Measurements from ENCODE around the gene DMRT1. TPM values are rescaled to one million over a fixed set of nuclear protein-coding genes. Genes with fewer than 3 reads are reported as not detected.

Gene DMRT1
- polyA plus RNA-seq, 1 experiment, result not detected

DNA sequence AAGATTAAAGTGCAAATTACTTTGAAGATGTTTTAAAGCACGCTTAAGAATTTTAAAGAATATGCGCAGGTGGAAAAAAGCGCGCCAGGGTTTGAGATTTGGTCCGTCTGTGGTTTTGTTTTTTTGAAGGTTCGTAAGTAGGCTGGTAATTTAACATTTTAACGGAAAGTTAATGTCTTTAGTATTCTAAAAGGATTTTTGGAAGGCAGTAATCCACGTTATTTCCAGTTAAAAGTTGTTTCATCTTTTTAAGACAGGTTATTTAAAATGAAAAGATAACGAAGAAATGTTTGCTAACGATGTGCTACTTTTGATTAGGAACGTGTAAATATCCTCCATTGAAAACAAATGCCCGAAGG is 1.9 kb downstream of the DMRT1 start:
- POLR2A ChIA-PET, result interaction anchor here (0.7 kb wide), 1 partner anchor 9 kb away, joined by 3 read pairs; no protein-coding TSS in a partner anchor
- Histone ChIP-seq H3K4me3 (ENCODE audit: low read depth, low read length) (no peak overlapping the region), H3K36me3 (ENCODE audit: control insufficient read depth, insufficient read depth, low read length) (no peaks in the 10 kb centered on the region), H3K27me3 (ENCODE audit: control insufficient read depth, insufficient read depth, low read length) (peaks cover 8% of the 10 kb centered on the region)
- no peak for DNase-seq (ENCODE audit: low read depth)
- no peak for TF ChIP-seq CTCF (IDR thresholded peaks at IDR 0.05; ENCODE audit: insufficient read depth, low read depth, low read length)
- CTCF ChIA-PET, result no interaction called here

DNA sequence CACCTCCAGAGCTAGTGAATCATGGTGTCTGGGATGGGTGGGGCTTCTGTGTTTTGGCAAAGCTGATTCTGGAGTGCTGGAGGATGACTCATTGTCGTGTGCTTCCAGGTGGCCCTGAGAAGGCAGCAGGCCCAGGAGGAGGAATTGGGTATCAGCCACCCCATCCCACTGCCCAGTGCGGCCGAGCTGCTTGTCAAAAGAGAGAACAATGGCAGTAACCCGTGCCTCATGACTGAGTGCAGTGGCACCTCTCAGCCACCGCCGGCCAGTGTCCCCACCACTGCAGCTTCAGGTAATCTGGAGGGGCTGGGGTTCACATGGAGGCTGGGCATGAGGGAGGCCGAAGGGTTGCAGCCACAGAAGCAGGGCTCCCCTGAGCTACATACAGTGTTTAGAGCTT is 5.4 kb downstream of the DMRT1 start:
- H3K27me3 ChIP-seq (ENCODE audit: control insufficient read depth, insufficient read depth, low read length), result peaks cover 3% of the 10 kb centered on the region
- ChIA-PET CTCF (no interaction called here), POLR2A (no interaction called here)
- DNase-seq (ENCODE audit: low read depth), result no peak
- no peaks in the 10 kb centered on the region for H3K36me3 ChIP-seq (ENCODE audit: control insufficient read depth, insufficient read depth, low read length)
- no peak for TF ChIP-seq CTCF (IDR thresholded peaks at IDR 0.05; ENCODE audit: insufficient read depth, low read depth, low read length)
- no peak overlapping the region for H3K4me3 ChIP-seq (ENCODE audit: low read depth, low read length)

GRCh38 chr9:847505-847904 is 6.0 kb downstream of the DMRT1 start:
- ChIA-PET POLR2A (no interaction called here), CTCF (no interaction called here)
- Histone ChIP-seq H3K27me3 (ENCODE audit: control insufficient read depth, insufficient read depth, low read length) (peaks cover 3% of the 10 kb centered on the region), H3K4me3 (ENCODE audit: low read depth, low read length) (no peak overlapping the region), H3K36me3 (ENCODE audit: control insufficient read depth, insufficient read depth, low read length) (no peaks in the 10 kb centered on the region)
- no peak for TF ChIP-seq CTCF (IDR thresholded peaks at IDR 0.05; ENCODE audit: insufficient read depth, low read depth, low read length)
- DNase-seq (ENCODE audit: low read depth), result no peak

DNA sequence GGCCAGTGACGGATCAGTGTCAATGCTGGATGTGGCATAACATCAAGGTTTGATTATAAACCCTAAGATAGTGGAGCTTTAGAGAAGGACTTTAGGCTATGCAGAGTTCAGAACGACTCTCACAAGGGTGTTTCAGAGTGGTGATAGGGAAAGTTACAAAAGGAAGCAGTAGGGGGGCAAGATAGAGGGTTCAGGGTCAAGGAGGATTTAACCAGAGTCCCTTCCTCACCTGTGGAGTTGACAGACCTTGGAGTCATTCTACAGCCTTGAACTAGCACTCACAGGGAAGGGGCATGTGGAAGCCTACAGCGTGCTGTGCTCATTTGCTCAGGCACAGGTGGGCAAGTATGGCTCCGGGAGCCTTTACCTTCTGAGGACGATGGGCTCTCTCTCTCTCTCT is 7.9 kb downstream of the DMRT1 start:
- CTCF ChIA-PET, result no interaction called here

GRCh38 chr9:852539-852938 is 11.0 kb downstream of the DMRT1 start:
- Histone ChIP-seq H3K36me3 (ENCODE audit: control insufficient read depth, insufficient read depth, low read length) (no peaks in the 10 kb centered on the region), H3K27me3 (ENCODE audit: control insufficient read depth, insufficient read depth, low read length) (no peaks in the 10 kb centered on the region), H3K4me3 (ENCODE audit: low read depth, low read length) (no peak overlapping the region)
- DNase-seq (ENCODE audit: low read depth), result no peak
- ChIA-PET CTCF (interaction anchor here (0.6 kb wide), 1 partner anchor 19 kb away, joined by 4 read pairs; no protein-coding TSS in a partner anchor), POLR2A (no interaction called here)
- no peak for TF ChIP-seq CTCF (IDR thresholded peaks at IDR 0.05; ENCODE audit: insufficient read depth, low read depth, low read length)

More for the DNA sequence above, 7.9 kb downstream of the DMRT1 start:
- no peak for TF ChIP-seq CTCF (IDR thresholded peaks at IDR 0.05; ENCODE audit: insufficient read depth, low read depth, low read length)
- POLR2A ChIA-PET, result no interaction called here
- H3K4me3 ChIP-seq (ENCODE audit: low read depth, low read length), result no peak overlapping the region
- no peaks in the 10 kb centered on the region; the same call in 1 of the 2 replicates for H3K27me3 ChIP-seq (ENCODE audit: control insufficient read depth, insufficient read depth, low read length)
- H3K36me3 ChIP-seq (ENCODE audit: control insufficient read depth, insufficient read depth, low read length), result no peaks in the 10 kb centered on the region
- no peak for DNase-seq (ENCODE audit: low read depth)

All from BJ (cell line).